IPS-20b (cell line): ENCODE measurements around the gene CRLF3.
A peak's percentile ranks its signal among the peaks of the same experiment; 100 is the strongest.

ENCODE experiments used
- H3K27ac ChIP-seq: one replicate; pipeline ENCODE4 v1.5.1; 2013; ENCODE audit warnings: low read length
- H3K27me3 ChIP-seq: 2 replicates; pipeline ENCODE4 v1.6.1; 2013; ENCODE audit warnings: mild to moderate bottlenecking, low read length, inconsistent platforms; ENCODE audit not compliant: insufficient read depth
- H3K36me3 ChIP-seq: 2 replicates; pipeline ENCODE4 v1.6.1; 2013; ENCODE audit warnings: low read depth, mild to moderate bottlenecking, inconsistent platforms, low read length, moderate library complexity; ENCODE audit not compliant: insufficient read depth
- H3K4me1 ChIP-seq: 2 replicates; pipeline ENCODE4 v1.6.1; 2013; ENCODE audit warnings: mild to moderate bottlenecking, control low read depth, inconsistent platforms, low read length, moderate library complexity; ENCODE audit not compliant: insufficient read depth
- H3K4me3 ChIP-seq: 2 replicates; pipeline ENCODE4 v1.5.1; 2013; ENCODE audit warnings: mild to moderate bottlenecking, low read length, inconsistent platforms
- H3K9ac ChIP-seq: 2 replicates; pipeline ENCODE4 v1.6.1; 2013; ENCODE audit warnings: low read depth, mild to moderate bottlenecking, inconsistent platforms, low read length, moderate library complexity
- H3K9me3 ChIP-seq: 2 replicates; pipeline ENCODE4 v1.6.1; 2013; ENCODE audit warnings: mild to moderate bottlenecking, low read depth, low read length, inconsistent platforms; ENCODE audit not compliant: insufficient read depth

The CRLF3 gene

DNA sequence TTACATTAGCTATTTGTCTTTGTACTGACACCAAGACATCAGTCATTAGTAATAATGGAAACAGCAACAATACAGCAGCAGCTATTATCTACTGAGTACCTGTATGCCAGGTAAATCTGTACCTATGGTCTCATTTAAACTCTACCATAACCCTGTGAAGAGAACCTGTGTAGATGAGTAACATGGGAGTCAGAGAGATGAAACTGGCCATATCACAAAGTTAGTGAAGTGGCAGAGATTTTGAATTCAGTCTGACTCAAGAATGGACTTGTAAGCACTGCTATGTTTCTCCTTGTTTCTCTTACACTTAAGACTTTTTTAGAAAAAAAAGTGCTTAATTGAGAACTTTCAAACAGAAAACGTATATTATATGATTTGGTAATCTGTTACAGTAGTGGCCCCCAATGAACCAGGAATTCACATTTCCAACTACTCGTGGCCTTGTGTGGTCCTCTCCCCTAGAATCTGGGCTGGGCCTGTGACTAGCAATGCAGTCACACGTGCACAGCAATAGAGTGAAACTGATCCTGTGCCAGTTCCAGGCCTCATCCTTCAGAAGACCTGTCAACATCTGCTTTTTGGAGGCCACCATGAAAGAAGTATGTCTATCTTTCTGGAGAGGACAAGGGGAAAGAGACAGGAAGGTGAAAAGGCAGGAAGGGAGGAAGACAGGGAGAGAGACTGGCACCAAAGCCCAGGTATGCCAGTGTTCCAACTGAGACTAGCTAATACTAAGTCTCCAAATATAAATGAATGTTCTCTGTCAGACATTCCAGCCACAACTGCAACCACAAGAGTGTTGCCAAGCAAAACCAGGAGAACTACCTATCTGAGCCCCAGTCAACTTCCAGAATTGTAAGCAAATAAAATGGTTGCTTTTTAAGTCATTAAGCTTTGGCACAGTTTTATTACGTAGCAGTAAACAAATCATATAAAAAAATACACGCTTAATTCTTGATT lies 12.0 kb downstream of the CRLF3 start:
- no peak overlapping the region for H3K9ac ChIP-seq
- no peaks in the 10 kb centered on the region for H3K9me3 ChIP-seq
- no peaks in the 10 kb centered on the region for H3K4me1 ChIP-seq
- no peak overlapping the region for H3K4me3 ChIP-seq
- H3K27ac ChIP-seq, result no peak overlapping the region
- peaks cover 4% of the 10 kb centered on the region; the same call in 1 of the 2 replicates for H3K36me3 ChIP-seq
- H3K27me3 ChIP-seq, result no peaks in the 10 kb centered on the region

DNA sequence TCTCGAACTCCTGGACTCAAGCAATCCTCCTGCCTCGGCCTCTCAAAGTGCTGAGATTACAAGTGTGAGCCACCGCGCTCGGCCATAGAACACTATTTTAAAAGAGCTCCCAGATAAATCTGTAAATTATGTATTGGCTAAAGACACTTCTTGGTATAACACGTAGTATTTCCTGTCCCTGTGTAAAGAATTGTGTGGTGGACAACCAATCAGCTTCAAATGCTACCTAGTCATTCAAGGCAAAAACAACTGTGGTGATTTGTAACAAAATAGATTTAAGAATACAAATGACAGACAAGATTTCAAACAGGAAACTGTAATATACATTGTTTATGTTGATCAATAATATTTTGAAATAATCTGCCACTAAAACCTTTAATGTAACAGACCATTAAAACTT lies 14.6 kb downstream of the CRLF3 start:
- no peak overlapping the region for H3K9ac ChIP-seq
- H3K27ac ChIP-seq, result no peak overlapping the region
- no peak overlapping the region for H3K4me3 ChIP-seq
- peaks cover 7% of the 10 kb centered on the region for H3K4me1 ChIP-seq
- H3K9me3 ChIP-seq, result no peaks in the 10 kb centered on the region
- no peaks in the 10 kb centered on the region; the same call in 1 of the 2 replicates for H3K36me3 ChIP-seq
- H3K27me3 ChIP-seq, result no peaks in the 10 kb centered on the region

DNA sequence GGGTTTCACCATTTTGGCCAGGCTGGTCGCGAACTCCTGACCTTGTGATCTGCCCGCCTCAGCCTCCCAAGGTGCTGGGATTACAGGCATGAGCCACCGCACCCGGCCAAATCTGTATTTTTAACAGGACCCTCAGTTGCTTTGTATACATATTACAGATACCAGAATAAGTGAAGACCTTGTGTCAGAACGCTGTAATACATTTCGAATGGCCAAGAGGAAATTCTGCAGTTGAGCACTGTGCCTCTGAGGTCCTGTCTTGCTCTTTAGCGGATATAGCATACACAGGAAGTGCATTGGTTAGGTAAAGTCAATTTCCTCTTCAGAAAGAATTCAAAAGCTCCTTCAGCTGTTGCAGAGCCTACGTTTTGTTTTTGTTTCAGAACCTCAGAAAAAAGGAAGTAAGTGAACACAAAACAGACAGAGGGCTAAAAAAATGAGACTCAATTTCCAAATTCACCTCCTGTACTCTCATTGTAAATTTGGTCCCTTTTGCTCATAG lies 15.7 kb downstream of the CRLF3 start:
- no peaks in the 10 kb centered on the region for H3K27me3 ChIP-seq
- H3K27ac ChIP-seq, result no peak overlapping the region
- peaks cover 7% of the 10 kb centered on the region for H3K4me1 ChIP-seq
- H3K9me3 ChIP-seq, result no peaks in the 10 kb centered on the region
- H3K4me3 ChIP-seq, result no peak overlapping the region
- no peak overlapping the region for H3K9ac ChIP-seq
- peaks cover 6% of the 10 kb centered on the region for H3K36me3 ChIP-seq

DNA sequence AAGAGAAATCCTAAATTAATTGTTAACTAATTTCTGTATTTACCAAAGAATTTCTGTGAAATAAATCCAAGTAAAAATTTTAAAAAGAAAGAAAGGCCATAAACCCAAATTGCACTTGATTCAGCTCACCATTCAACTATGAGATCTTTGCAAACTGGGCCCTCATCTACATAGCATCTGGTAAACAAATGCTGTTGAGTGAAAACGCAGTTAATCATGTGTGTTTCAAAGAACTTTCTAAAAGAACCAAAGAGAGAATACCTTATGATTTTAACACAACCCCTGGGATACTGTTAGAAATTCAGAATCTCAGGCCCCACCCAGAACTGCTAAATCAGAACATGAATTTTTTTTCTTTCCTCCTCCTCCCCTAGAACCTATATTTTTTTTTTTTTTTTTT lies 16.6 kb downstream of the CRLF3 start:
- H3K4me3 ChIP-seq, result no peak overlapping the region
- H3K9ac ChIP-seq, result no peak overlapping the region
- no peak overlapping the region for H3K27ac ChIP-seq
- H3K9me3 ChIP-seq, result no peaks in the 10 kb centered on the region
- H3K27me3 ChIP-seq, result no peaks in the 10 kb centered on the region
- H3K4me1 ChIP-seq, result peaks cover 7% of the 10 kb centered on the region
- peaks cover 15% of the 10 kb centered on the region for H3K36me3 ChIP-seq

DNA sequence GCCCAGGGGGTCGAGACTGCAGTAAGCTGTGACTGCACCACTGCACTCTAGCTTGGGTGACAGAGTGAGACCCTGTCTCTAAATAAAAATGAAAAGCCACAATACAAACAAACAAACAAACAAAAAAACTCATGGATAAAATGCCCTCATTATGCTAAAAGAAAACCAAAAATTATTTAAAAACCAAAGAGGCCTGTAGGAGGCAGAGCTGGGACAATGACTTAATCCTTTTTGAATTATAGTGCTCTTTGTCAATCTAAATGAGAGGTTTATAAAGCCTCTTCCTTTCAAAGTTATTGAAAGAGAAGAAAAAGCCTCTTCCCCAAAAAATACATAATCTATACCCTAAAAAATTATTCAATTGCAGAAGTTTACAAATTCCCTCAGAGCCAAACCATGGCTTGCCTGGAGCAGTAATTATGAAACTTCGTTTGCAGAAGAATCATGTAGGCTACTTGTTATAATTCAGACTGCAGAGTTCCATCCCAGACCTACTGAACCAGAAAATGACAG lies 18.5 kb downstream of the CRLF3 start:
- H3K4me3 ChIP-seq, result no peak overlapping the region
- peaks cover 7% of the 10 kb centered on the region for H3K4me1 ChIP-seq
- no peaks in the 10 kb centered on the region for H3K9me3 ChIP-seq
- H3K9ac ChIP-seq, result 0 out of 2 replicates have a peak overlapping the region, but pooled peaks have one; percentile 6
- no peak overlapping the region for H3K27ac ChIP-seq
- peaks cover 33% of the 10 kb centered on the region for H3K36me3 ChIP-seq
- H3K27me3 ChIP-seq, result no peaks in the 10 kb centered on the region

GRCh38 chr17:30801671-30802070 lies 22.8 kb downstream of the CRLF3 start:
- Histone ChIP-seq H3K9me3 (no peaks in the 10 kb centered on the region), H3K27me3 (no peaks in the 10 kb centered on the region), H3K9ac (no peak overlapping the region), H3K4me3 (no peak overlapping the region), H3K4me1 (peaks cover 7% of the 10 kb centered on the region), H3K36me3 (peaks cover 61% of the 10 kb centered on the region), H3K27ac (no peak overlapping the region)

- Histone ChIP-seq H3K36me3 (peaks cover 76% of the 10 kb centered on the region), H3K4me3 (no peak overlapping the region), H3K4me1 (no peaks in the 10 kb centered on the region), H3K27ac (no peak overlapping the region), H3K9me3 (no peaks in the 10 kb centered on the region), H3K27me3 (no peaks in the 10 kb centered on the region), H3K9ac (no peak overlapping the region)
Measured at GRCh38 chr17:30796016-30796415, 28.5 kb downstream of the CRLF3 start.

DNA sequence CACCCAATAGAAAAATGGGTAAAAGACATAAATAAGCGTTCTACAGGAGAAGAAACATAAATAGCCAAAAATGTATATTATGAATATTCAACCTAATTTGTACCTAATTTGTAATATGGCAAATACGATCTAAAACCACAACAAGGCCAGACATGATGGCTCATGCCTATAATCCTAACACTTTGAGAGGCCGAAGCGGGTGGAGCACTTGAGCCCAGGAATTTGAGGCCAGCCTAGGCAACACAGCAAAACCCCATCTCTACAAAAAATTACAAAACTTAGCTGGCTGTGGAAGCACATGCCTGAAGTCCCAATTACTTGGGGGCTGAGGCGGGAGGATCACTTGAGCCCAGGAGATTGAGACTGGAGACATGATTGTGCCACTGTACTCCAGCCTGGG lies 30.1 kb downstream of the CRLF3 start:
- Histone ChIP-seq H3K36me3 (peaks cover 76% of the 10 kb centered on the region), H3K27ac (no peak overlapping the region), H3K4me3 (no peak overlapping the region)

GRCh38 chr17:30793282-30793977 lies 31.1 kb downstream of the CRLF3 start:
- Histone ChIP-seq H3K27ac (no peak overlapping the region), H3K27me3 (no peaks in the 10 kb centered on the region), H3K9me3 (no peaks in the 10 kb centered on the region), H3K36me3 (peaks cover 81% of the 10 kb centered on the region), H3K9ac (no peak overlapping the region), H3K4me1 (no peaks in the 10 kb centered on the region), H3K4me3 (no peak overlapping the region)

More for the DNA sequence above, 30.1 kb downstream of the CRLF3 start:
- no peaks in the 10 kb centered on the region for H3K9me3 ChIP-seq
- no peaks in the 10 kb centered on the region for H3K27me3 ChIP-seq
- H3K9ac ChIP-seq, result no peak overlapping the region
- no peaks in the 10 kb centered on the region for H3K4me1 ChIP-seq

GRCh38 chr17:30790279-30790678 lies 34.2 kb downstream of the CRLF3 start:
- Histone ChIP-seq H3K9me3 (no peaks in the 10 kb centered on the region), H3K27me3 (no peaks in the 10 kb centered on the region), H3K9ac (no peak overlapping the region), H3K4me1 (no peaks in the 10 kb centered on the region), H3K27ac (no peak overlapping the region), H3K36me3 (peaks cover 81% of the 10 kb centered on the region), H3K4me3 (no peak overlapping the region)

GRCh38 chr17:30788918-30789317 lies 35.6 kb downstream of the CRLF3 start:
- no peaks in the 10 kb centered on the region for H3K27me3 ChIP-seq
- H3K9me3 ChIP-seq, result no peaks in the 10 kb centered on the region
- no peak overlapping the region for H3K27ac ChIP-seq
- no peaks in the 10 kb centered on the region for H3K4me1 ChIP-seq
- no peak overlapping the region for H3K9ac ChIP-seq
- H3K36me3 ChIP-seq, result peaks cover 78% of the 10 kb centered on the region
- H3K4me3 ChIP-seq, result no peak overlapping the region
